ENCODE measurements around the gene STATH. TPM values are rescaled to one million over a fixed set of nuclear protein-coding genes. Genes with fewer than 3 reads are reported as not detected.

The STATH gene
- total RNA-seq: not detected

GRCh38 chr4:69995526-69996016 lies at the start of gene STATH:
TSS of gene STATH (plus strand) at chr4:69995966. CDS start at chr4:69998438, 2,472 bp downstream.
- Histone ChIP-seq H3K27me3 (no peaks in the 10 kb centered on the region), H3K27ac (no peak within 1 kb of the TSS), H3K4me1 (no peaks in the 10 kb centered on the region), H3K9me3 (no peaks in the 10 kb centered on the region), H3K4me3 (no peak within 1 kb of the TSS), H3K36me3 (no peaks in the 10 kb centered on the region)
- TF ChIP-seq, protein P1, sequence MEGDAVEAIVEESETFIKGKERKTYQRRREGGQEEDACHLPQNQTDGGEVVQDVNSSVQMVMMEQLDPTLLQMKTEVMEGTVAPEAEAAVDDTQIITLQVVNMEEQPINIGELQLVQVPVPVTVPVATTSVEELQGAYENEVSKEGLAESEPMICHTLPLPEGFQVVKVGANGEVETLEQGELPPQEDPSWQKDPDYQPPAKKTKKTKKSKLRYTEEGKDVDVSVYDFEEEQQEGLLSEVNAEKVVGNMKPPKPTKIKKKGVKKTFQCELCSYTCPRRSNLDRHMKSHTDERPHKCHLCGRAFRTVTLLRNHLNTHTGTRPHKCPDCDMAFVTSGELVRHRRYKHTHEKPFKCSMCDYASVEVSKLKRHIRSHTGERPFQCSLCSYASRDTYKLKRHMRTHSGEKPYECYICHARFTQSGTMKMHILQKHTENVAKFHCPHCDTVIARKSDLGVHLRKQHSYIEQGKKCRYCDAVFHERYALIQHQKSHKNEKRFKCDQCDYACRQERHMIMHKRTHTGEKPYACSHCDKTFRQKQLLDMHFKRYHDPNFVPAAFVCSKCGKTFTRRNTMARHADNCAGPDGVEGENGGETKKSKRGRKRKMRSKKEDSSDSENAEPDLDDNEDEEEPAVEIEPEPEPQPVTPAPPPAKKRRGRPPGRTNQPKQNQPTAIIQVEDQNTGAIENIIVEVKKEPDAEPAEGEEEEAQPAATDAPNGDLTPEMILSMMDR (IDR thresholded peaks at IDR 0.05): no peak
- DNase-seq (ENCODE audit: low spot score): no peak

DNA sequence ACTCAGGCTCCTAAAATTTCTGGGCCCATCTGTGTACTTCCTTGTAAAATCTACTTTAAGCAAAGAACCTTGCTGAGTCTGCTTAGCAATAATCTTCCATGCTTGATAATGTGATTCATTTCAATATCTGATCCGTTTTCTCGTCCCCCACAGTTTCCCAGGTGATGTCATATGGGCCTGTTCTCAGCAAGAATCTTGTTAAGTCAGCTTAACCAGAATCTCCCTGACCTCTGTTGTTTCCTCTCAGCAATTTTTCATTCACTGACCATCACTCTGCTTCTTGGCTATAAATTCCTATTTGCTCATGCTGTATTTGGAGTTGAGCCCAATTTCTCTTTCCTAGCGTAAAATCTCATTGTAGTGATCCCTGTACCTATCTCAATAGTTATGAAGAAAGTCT lies 44.2 kb upstream of the STATH start:
- TF ChIP-seq, protein P1 (IDR thresholded peaks at IDR 0.05): no peak
- no peak for DNase-seq (ENCODE audit: low spot score)
- Histone ChIP-seq H3K36me3 (no peaks in the 10 kb centered on the region), H3K4me3 (no peak overlapping the region), H3K27me3 (no peaks in the 10 kb centered on the region), H3K4me1 (no peaks in the 10 kb centered on the region), H3K9me3 (no peaks in the 10 kb centered on the region), H3K27ac (no peak overlapping the region)

GRCh38 chr4:69957209-69957608 lies 38.6 kb upstream of the STATH start:
- TF ChIP-seq, protein P1 (IDR thresholded peaks at IDR 0.05): no peak
- Histone ChIP-seq H3K27me3 (no peaks in the 10 kb centered on the region), H3K9me3 (no peaks in the 10 kb centered on the region), H3K4me3 (no peak overlapping the region), H3K36me3 (no peaks in the 10 kb centered on the region), H3K27ac (no peak overlapping the region), H3K4me1 (no peaks in the 10 kb centered on the region)
- no peak for DNase-seq (ENCODE audit: low spot score)

- no peaks in the 10 kb centered on the region for H3K4me1 ChIP-seq
Observed at GRCh38 chr4:69965628-69966027, 30.1 kb upstream of the STATH start, which contains the start of gene CSN2. TSS of gene CSN2 (minus strand) at chr4:69965728. CDS start at chr4:69960995, 4,733 bp downstream.

GRCh38 chr4:69970071-69970470 lies 25.7 kb upstream of the STATH start:
- TF ChIP-seq, protein P1 (IDR thresholded peaks at IDR 0.05): no peak
- no peak for DNase-seq (ENCODE audit: low spot score)
- H3K27me3 ChIP-seq: no peaks in the 10 kb centered on the region
- H3K36me3 ChIP-seq: no peaks in the 10 kb centered on the region
- no peaks in the 10 kb centered on the region for H3K4me1 ChIP-seq
- no peaks in the 10 kb centered on the region for H3K9me3 ChIP-seq
- H3K27ac ChIP-seq: no peak overlapping the region
- H3K4me3 ChIP-seq: no peak overlapping the region

More at GRCh38 chr4:69965628-69966027, 30.1 kb upstream of the STATH start, which contains the start of gene CSN2:
- TF ChIP-seq, protein P1 (IDR thresholded peaks at IDR 0.05): no peak
- H3K9me3 ChIP-seq: no peaks in the 10 kb centered on the region
- no peaks in the 10 kb centered on the region for H3K36me3 ChIP-seq
- H3K4me3 ChIP-seq: no peak within 1 kb of the TSS
- DNase-seq (ENCODE audit: low spot score): no peak
- H3K27ac ChIP-seq: no peak within 1 kb of the TSS
- no peaks in the 10 kb centered on the region for H3K27me3 ChIP-seq

DNA sequence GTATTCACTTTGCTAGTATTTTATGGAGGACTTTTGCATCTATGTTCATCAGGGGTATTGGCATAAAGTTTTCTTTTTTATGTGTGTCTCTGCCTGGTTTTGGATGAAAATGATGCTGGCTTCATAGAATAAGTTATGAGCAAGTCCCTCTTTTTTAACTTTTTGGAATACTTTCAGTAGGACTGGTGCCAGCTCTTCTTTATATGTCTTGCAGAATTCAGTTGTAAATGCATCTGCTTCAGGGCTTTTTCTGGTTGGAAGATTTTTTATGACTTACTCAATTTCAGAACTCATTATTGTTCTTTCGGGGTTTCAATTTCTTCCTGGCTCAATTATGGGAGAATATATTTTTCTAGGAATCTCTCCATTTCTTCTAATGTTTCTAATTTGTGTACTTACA lies 21.1 kb upstream of the STATH start:
- H3K4me3 ChIP-seq: no peak overlapping the region
- H3K27me3 ChIP-seq: no peaks in the 10 kb centered on the region
- H3K4me1 ChIP-seq: no peaks in the 10 kb centered on the region
- no peak overlapping the region for H3K27ac ChIP-seq
- H3K36me3 ChIP-seq: no peaks in the 10 kb centered on the region
- TF ChIP-seq, protein P1 (IDR thresholded peaks at IDR 0.05): no peak
- no peak for DNase-seq (ENCODE audit: low spot score)
- no peaks in the 10 kb centered on the region for H3K9me3 ChIP-seq
